PC-9 (cell line): ENCODE results near the gene OR6J1. TPM values are rescaled to one million over a fixed set of nuclear protein-coding genes. Genes with fewer than 3 reads are reported as not detected.

ENCODE experiments used
- BruUV-seq: library from RNA; stranded (reverse); fragments of 400-500 nt; replicated peaks from 2 replicates; lab custom pipeline; 2021; lab: Mats Ljungman, UMichigan
- CTCF ChIA-PET: fragments of 300-600 bp; sonication (Branson Sonifier 250); formaldehyde crosslinking; loops from one replicate; lab custom pipeline; 2022; ENCODE audit warnings: antibody characterized with exemption; lab: Charles Lee
- POLR2A ChIA-PET: fragments of 300-600 bp; sonication (Branson Sonifier 250); formaldehyde crosslinking; loops from one replicate; lab custom pipeline; 2022; ENCODE audit warnings: antibody characterized with exemption; ENCODE audit not compliant: unreplicated experiment; lab: Charles Lee
- DNase-seq, 2 experiments: peaks; one replicate each; pipeline versions ENCODE4 v3.0.0 to v3.0.0-alpha.2; 2015 to 2022; ENCODE audit warnings: mixed read lengths in 1 of 2
- H2AFZ ChIP-seq: fragments of 200-600 bp; sonication (generic); 2 replicates; pipeline ENCODE4 v1.8.1; 2017; ENCODE audit warnings: antibody characterized with exemption
- H3F3A ChIP-seq: fragments of 200-600 bp; sonication (generic); 2 replicates; pipeline ENCODE4 v1.8.1; 2017; ENCODE audit warnings: antibody characterized with exemption, mild to moderate bottlenecking, low read depth; ENCODE audit not compliant: insufficient read depth
- H3K27ac ChIP-seq: fragments of 200-600 bp; sonication (generic); 2 replicates; pipeline ENCODE4 v1.6.1; 2016; ENCODE audit warnings: mixed run types
- H3K27me3 ChIP-seq: fragments of 200-600 bp; sonication (generic); 2 replicates; pipeline ENCODE4 v1.6.1; 2016; ENCODE audit warnings: low read depth, mixed run types; ENCODE audit not compliant: insufficient read depth
- H3K36me3 ChIP-seq: fragments of 200-600 bp; sonication (generic); 2 replicates; pipeline ENCODE4 v1.6.1; 2016; ENCODE audit warnings: low read depth, mixed run types
- H3K4me1 ChIP-seq: fragments of 200-600 bp; sonication (generic); replicated peaks from 2 replicates; pipeline ENCODE4 v1.6.1; 2016; ENCODE audit warnings: mixed run types; ENCODE audit not compliant: insufficient read depth
- H3K4me2 ChIP-seq: fragments of 200-600 bp; sonication (generic); 2 replicates; pipeline ENCODE4 v1.6.1; 2017; ENCODE audit warnings: mixed run types
- H3K4me3 ChIP-seq: fragments of 200-600 bp; sonication (generic); 2 replicates; pipeline ENCODE4 v1.6.1; 2016; ENCODE audit warnings: mixed run types
- H3K79me2 ChIP-seq: fragments of 200-600 bp; sonication (generic); 2 replicates; pipeline ENCODE4 v1.6.1; 2017; ENCODE audit warnings: low read depth, mixed run types
- H3K9me2 ChIP-seq: fragments of 200-600 bp; sonication (generic); 2 replicates; pipeline ENCODE4 v1.8.1; 2017; ENCODE audit warnings: mild to moderate bottlenecking; ENCODE audit not compliant: insufficient read depth
- H3K9me3 ChIP-seq: fragments of 200-600 bp; sonication (generic); 2 replicates; pipeline ENCODE4 v1.8.1; 2016; ENCODE audit warnings: low read depth; ENCODE audit not compliant: insufficient read depth
- H4K20me1 ChIP-seq: fragments of 200-600 bp; sonication (generic); 2 replicates; pipeline ENCODE4 v1.8.1; 2017; ENCODE audit not compliant: insufficient read depth
- EZH2 ChIP-seq: fragments of 200-600 bp; sonication (generic); IDR thresholded peaks from 2 replicates; pipeline ENCODE4 v1.8.0; 2017; ENCODE audit warnings: antibody characterized with exemption, low read depth
- intact Hi-C: fragments of 100-400 bp; cut with micrococcal nuclease; formaldehyde crosslinking; loops from one replicate; pipeline ENCODE4 v1.10.0; 2022; ENCODE audit not compliant: unreplicated experiment
- total RNA-seq: library from RNA; stranded (reverse); gene quantifications from 2 replicates; pipeline ENCODE4 v1.2.3, GENCODE V29; 2021
- TF ChIP-seq, protein P1 (sequence below): fragments of 200-600 bp; sonication (generic); conservative IDR thresholded peaks from 2 replicates; pipeline ENCODE4 v1.6.1; 2017; ENCODE audit warnings: mixed run types, antibody characterized with exemption, mild to moderate bottlenecking, moderate library complexity

Gene OR6J1
- total RNA-seq, 1 experiment from 2014 or later, result 0.11 TPM

DNA sequence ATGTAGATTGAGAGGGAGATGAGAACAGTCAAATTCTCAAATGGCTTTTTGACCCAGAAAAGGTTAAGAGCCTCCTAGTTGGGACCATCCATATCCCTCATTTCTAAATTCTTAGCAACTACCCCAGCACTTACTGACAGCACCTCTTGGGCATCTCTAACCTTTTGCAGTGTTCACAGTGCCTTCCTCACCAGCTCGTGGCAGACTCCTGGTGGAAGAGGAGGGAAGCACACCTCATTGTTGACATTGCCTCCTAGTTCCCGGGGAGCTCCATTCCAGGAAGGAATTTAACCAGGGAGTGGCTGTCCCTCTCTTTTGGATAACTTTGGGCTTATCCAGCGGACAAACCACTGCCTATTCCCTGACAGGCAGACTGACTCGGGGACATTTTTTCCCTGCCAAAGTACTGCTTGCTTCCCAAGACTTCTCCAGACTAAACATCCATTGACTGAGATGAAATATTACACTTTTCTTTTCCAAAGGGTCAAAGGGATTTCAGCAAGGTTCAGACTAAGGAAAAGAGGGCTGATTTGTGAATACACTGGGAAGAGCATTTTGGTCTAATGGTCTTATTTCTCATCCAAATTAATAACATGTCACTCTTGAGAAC lies 9.0 kb upstream of the OR6J1 start:
- Histone ChIP-seq H4K20me1 (no peaks in the 10 kb centered on the region), H3K4me3 (no peak overlapping the region), H3K79me2 (no peaks in the 10 kb centered on the region), H3K4me1 (peaks cover 36% of the 10 kb centered on the region), H3K9me2 (no peaks in the 10 kb centered on the region), H3F3A (peaks cover 19% of the 10 kb centered on the region), H3K27me3 (no peaks in the 10 kb centered on the region), H3K27ac (no peak overlapping the region), H3K4me2 (peak overlapping the region; percentile 33; the same call in 1 of the 2 replicates), H2AFZ (peak overlapping the region; percentile 71), H3K36me3 (no peaks in the 10 kb centered on the region), H3K9me3 (no peaks in the 10 kb centered on the region)
- DNase-seq, result peak; percentile 62 to 68
- ChIA-PET CTCF (interaction anchor here (0.6 to 1.5 kb wide), 8 partner anchors 60 to 263 kb away, joined by 3 to 10 read pairs (median 4); partner anchors contain the start of genes DAD1 and OXA1L), POLR2A (interaction anchor here (0.5 to 1.0 kb wide), 3 partner anchors 64 to 209 kb away, joined by 3 to 6 read pairs (median 5); partner anchors contain the start of gene DAD1)
- TF ChIP-seq EZH2, result no peak
- TF ChIP-seq, protein P1, sequence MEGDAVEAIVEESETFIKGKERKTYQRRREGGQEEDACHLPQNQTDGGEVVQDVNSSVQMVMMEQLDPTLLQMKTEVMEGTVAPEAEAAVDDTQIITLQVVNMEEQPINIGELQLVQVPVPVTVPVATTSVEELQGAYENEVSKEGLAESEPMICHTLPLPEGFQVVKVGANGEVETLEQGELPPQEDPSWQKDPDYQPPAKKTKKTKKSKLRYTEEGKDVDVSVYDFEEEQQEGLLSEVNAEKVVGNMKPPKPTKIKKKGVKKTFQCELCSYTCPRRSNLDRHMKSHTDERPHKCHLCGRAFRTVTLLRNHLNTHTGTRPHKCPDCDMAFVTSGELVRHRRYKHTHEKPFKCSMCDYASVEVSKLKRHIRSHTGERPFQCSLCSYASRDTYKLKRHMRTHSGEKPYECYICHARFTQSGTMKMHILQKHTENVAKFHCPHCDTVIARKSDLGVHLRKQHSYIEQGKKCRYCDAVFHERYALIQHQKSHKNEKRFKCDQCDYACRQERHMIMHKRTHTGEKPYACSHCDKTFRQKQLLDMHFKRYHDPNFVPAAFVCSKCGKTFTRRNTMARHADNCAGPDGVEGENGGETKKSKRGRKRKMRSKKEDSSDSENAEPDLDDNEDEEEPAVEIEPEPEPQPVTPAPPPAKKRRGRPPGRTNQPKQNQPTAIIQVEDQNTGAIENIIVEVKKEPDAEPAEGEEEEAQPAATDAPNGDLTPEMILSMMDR, result peak; percentile 77
- no TSS peak for BruUV-seq
- intact Hi-C loops, result loop anchor here (1.0 to 10.0 kb wide), 4 partner anchors 62 to 200 kb away; partner anchors contain the start of gene OXA1L

DNA sequence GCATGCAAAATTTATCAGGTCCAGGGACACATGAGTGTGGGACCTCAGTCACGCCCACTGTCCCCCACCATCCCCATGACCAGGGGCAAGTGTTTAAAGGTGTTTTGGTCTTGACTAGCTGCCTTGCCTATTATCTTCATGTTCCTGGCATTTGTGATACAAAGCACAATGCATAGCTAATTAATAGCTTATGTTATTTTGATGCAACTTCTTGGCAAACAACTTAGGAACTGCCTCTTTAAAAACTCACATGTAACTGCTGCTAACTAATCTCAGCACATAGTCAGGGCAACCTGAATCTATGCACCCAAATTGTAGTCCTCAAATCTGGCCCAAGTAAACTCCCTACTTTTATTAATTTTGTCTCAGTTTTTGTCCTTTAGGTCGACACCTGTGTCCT lies 7.4 kb upstream of the OR6J1 start:
- Histone ChIP-seq H3K4me1 (peaks cover 46% of the 10 kb centered on the region), H3K27me3 (no peaks in the 10 kb centered on the region), H3K9me2 (no peaks in the 10 kb centered on the region), H3K4me2 (no peak overlapping the region), H2AFZ (no peak overlapping the region), H3K36me3 (no peaks in the 10 kb centered on the region), H3K4me3 (no peak overlapping the region), H3K27ac (no peak overlapping the region), H4K20me1 (no peaks in the 10 kb centered on the region), H3K79me2 (no peaks in the 10 kb centered on the region), H3K9me3 (no peaks in the 10 kb centered on the region), H3F3A (peaks cover 28% of the 10 kb centered on the region)
- DNase-seq, result no peak
- BruUV-seq, result no TSS peak
- CTCF ChIA-PET, result no interaction called here
- TF ChIP-seq, protein P1, result no peak
- TF ChIP-seq EZH2, result no peak
- intact Hi-C loops, result loop anchor here (5.0 to 10.0 kb wide), 2 partner anchors 63 to 116 kb away; partner anchors contain the start of gene OXA1L
- POLR2A ChIA-PET, result interaction anchor here (0.7 kb wide), 1 partner anchor 173 kb away, joined by 4 read pairs; no protein-coding TSS in a partner anchor

DNA sequence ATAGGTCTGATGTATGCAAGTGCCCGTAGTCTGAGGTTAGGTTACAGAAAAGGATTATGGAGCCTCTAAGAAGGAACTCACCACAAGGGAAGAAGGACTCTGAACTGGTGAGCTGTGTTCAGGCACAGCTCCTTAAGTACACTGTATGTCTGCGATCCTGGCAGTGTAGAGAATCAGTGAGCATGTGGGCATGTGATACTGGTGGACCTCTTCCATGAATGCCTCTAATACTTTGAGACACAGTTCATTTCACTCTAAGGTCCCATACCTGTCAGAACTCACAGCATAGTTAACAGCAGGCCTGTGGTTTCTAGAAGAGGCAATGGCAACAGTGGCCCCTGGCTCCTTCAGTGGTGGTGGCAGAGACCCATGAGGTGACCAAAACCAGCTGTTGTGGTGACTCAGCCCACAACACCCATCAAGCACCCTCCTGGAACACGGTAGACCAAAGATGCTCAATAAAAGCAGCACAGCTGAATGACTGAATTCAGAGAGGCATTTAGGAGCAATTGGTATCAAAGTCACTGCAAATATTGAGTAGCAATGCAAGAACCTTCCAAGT lies 6.9 kb upstream of the OR6J1 start:
- no peaks in the 10 kb centered on the region for H3K36me3 ChIP-seq
- H3K4me3 ChIP-seq, result no peak overlapping the region
- H4K20me1 ChIP-seq, result no peaks in the 10 kb centered on the region
- H3K9me2 ChIP-seq, result no peaks in the 10 kb centered on the region
- H3K4me1 ChIP-seq, result peaks cover 51% of the 10 kb centered on the region
- peak overlapping the region; percentile 49 for H3K4me2 ChIP-seq
- H3F3A ChIP-seq, result peaks cover 34% of the 10 kb centered on the region
- TF ChIP-seq, protein P1, result no peak
- TF ChIP-seq EZH2, result no peak
- peak overlapping the region; percentile 78 for H3K27ac ChIP-seq
- ChIA-PET POLR2A (interaction anchor here (0.6 to 0.7 kb wide), 5 partner anchors 61 to 327 kb away, joined by 3 to 4 read pairs (median 4); no protein-coding TSS in a partner anchor), CTCF (interaction anchor here (0.7 kb wide), 1 partner anchor 349 kb away, joined by 3 read pairs; no protein-coding TSS in a partner anchor)
- TSS peak; percentile 100 for BruUV-seq
- no peak overlapping the region for H2AFZ ChIP-seq
- H3K79me2 ChIP-seq, result no peaks in the 10 kb centered on the region
- H3K9me3 ChIP-seq, result no peaks in the 10 kb centered on the region
- peak; percentile 24 to 78 for DNase-seq
- intact Hi-C loops, result loop anchor here (5.0 to 10.0 kb wide), 2 partner anchors 64 to 116 kb away; partner anchors contain the start of gene OXA1L
- H3K27me3 ChIP-seq, result no peaks in the 10 kb centered on the region
